ENCODE measurements around the gene CHD5. TPM values are rescaled to one million over a fixed set of nuclear protein-coding genes. Genes with fewer than 3 reads are reported as not detected.

Gene CHD5
- total and polyA plus RNA-seq, 2 of the 13 experiments (the other 11 are each of a cell fraction or from before 2014, with no cell fraction given), result 0.02 to 0.21 TPM

DNA sequence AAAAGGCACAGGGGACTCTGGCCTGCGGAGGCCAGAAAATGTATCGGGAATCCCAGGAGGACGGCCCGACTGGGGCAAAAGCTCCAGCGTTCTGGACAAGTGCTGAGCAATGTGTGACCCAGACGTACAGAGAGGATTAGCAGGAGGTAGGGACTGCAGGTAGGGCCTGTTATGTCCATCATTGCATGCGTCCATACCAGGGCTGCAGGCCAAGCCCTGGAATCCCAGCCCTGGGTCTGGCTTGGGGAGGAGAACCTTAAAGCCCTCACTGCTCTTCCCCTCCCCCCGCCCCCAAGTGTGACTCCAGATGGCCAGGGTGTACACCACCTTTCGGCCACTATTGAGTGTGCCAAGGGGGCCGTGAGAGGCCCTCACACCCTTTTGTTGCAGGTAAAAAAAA lies 27.8 kb upstream of the CHD5 start:
- Histone ChIP-seq H3K27me3 (ENCODE audit: control insufficient read depth in 1 of 2, insufficient read depth in 2 of 2, low read length in 2 of 2) (no peaks in the 10 kb centered on the region), H3K4me2 (ENCODE audit: low read depth, low read length) (no peak overlapping the region), H4K20me1 (ENCODE audit: insufficient read depth, low read length) (no peaks in the 10 kb centered on the region), H3K4me1 (ENCODE audit: insufficient read depth, low read length) (peaks cover 17% of the 10 kb centered on the region), H3K27ac (ENCODE audit: extremely low read length, insufficient read depth, low read length) (no peak overlapping the region), H3K79me2 (ENCODE audit: insufficient read depth, low read length) (no peaks in the 10 kb centered on the region), H3K9ac (ENCODE audit: insufficient read depth, low read depth, low read length) (no peak overlapping the region), H3K4me3 (replicated peaks in 1 of 3; ENCODE audit: insufficient read depth in 1 of 3, low read depth in 2 of 3, low read length in 3 of 3) (no peak overlapping the region), H3K36me3 (replicated peaks in 1 of 2; ENCODE audit: control insufficient read depth in 1 of 2, insufficient read depth in 2 of 2, low read length in 2 of 2) (peaks cover 7 to 18% of the 10 kb centered on the region in 2 experiments; a peak in 4 of 5 replicates), H3K9me3 (ENCODE audit: low read length) (no peaks in the 10 kb centered on the region), H2AFZ (ENCODE audit: low read length) (no peak overlapping the region)
- ChIA-PET CTCF (ENCODE audit: low intra/inter-chr PET ratio, low total read pairs) (no interaction called here), POLR2A (no interaction called here)
- no peak for DNase-seq (ENCODE audit: low spot score)
- WGBS (ENCODE audit: low lambda C conversion rate), result 95% methylated on average over 9 of the region's 10 CpGs
- no peak for FAIRE-seq
- no peak for ATAC-seq
- no TSS peak for BruUV-seq (replicated peaks)
- in situ Hi-C loops (cut with HindIII; ENCODE audit: extremely low pct_ligation_motif_present, low pct_unique_long_range_greater_than_20kb) (no loop called here), intact Hi-C loops (cut with micrococcal nuclease; ENCODE audit: unreplicated experiment) (loop anchor here (10.0 kb wide), 1 partner anchor 623 kb away; no protein-coding TSS in a partner anchor)
- no peak for TF ChIP-seq ZNF569 (CRISPR knock-in tag; IDR thresholded peaks at IDR 0.05; ENCODE audit: borderline replicate concordance)
- no peak for TF ChIP-seq BCL3 (CRISPR knock-in tag; IDR thresholded peaks at IDR 0.05)
- no peak for TF ChIP-seq KLF9 (CRISPR knock-in tag; IDR thresholded peaks at IDR 0.05; ENCODE audit: low read depth)
- no peak for TF ChIP-seq RBAK (CRISPR knock-in tag; IDR thresholded peaks at IDR 0.05)
- TF ChIP-seq, protein P1, sequence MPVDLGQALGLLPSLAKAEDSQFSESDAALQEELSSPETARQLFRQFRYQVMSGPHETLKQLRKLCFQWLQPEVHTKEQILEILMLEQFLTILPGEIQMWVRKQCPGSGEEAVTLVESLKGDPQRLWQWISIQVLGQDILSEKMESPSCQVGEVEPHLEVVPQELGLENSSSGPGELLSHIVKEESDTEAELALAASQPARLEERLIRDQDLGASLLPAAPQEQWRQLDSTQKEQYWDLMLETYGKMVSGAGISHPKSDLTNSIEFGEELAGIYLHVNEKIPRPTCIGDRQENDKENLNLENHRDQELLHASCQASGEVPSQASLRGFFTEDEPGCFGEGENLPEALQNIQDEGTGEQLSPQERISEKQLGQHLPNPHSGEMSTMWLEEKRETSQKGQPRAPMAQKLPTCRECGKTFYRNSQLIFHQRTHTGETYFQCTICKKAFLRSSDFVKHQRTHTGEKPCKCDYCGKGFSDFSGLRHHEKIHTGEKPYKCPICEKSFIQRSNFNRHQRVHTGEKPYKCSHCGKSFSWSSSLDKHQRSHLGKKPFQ (CRISPR knock-in tag; IDR thresholded peaks at IDR 0.05; ENCODE audit: insufficient replicate concordance), result no peak
- no peak for TF ChIP-seq KLF12 (CRISPR knock-in tag; IDR thresholded peaks at IDR 0.05; ENCODE audit: borderline replicate concordance)
- no peak for TF ChIP-seq WIZ (CRISPR knock-in tag; IDR thresholded peaks at IDR 0.05)
- TF ChIP-seq BORCS8-MEF2B (CRISPR knock-in tag; IDR thresholded peaks at IDR 0.05), result no peak
- TF ChIP-seq ZFP62 (CRISPR knock-in tag; IDR thresholded peaks at IDR 0.05), result no peak
- no peak for TF ChIP-seq MBNL3 (CRISPR knock-in tag; conservative IDR thresholded peaks at IDR 0.05)
- no peak for TF ChIP-seq PAXIP1 (CRISPR knock-in tag; conservative IDR thresholded peaks at IDR 0.05)
- no peak for TF ChIP-seq HCFC1 (IDR thresholded peaks at IDR 0.05; ENCODE audit: low read depth, low read length)
- TF ChIP-seq, protein P2, sequence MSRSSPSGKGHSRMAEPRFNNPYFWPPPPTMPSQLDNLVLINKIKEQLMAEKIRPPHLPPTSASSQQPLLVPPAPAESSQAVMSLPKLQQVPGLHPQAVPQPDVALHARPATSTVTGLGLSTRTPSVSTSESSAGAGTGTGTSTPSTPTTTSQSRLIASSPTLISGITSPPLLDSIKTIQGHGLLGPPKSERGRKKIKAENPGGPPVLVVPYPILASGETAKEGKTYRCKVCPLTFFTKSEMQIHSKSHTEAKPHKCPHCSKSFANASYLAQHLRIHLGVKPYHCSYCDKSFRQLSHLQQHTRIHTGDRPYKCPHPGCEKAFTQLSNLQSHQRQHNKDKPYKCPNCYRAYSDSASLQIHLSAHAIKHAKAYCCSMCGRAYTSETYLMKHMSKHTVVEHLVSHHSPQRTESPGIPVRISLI (CRISPR knock-in tag; IDR thresholded peaks at IDR 0.05; ENCODE audit: borderline replicate concordance), result no peak
- no peak for TF ChIP-seq KAT2B (IDR thresholded peaks at IDR 0.05; ENCODE audit: borderline replicate concordance, low read depth, low read length)

Measured in HepG2 (cell line).